ENCODE data around the gene RPS6KA2.
"Not testable (repeated sequence)": the region's sequence is repeated elsewhere in the genome, so short reads cannot be mapped to it uniquely, and the experiment has no call there.

RPS6KA2 gene

DNA sequence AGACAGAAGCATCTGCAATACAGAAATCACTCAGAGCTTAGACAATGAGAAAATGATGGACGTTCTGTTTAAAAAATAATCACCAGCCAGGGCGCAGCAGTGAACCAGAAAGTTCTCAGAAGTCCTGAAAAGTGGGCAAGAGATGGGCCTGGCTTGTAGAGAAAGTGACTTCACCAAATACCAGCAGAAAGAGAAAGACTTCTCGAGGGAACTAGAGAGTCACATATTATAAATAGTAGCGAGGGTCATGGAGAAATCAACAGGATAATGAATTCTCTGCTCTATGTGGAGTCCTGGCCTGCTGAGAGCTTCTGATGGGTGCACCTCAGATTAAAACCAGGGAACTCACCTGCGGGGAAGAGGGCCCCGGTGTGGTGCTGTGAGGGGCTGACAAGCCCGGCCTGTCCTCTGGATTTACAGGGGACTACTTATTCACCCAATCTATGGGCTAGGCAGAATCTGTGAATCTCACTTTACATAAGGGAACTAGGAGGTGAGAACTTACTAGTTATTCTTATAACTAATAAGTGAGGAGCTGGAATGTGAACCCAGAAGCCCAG lies 35.0 kb downstream of the RPS6KA2 start:
- DNase-seq (ENCODE audit: low read depth): no peak

- no peak for DNase-seq (ENCODE audit: low read depth)
Measured at GRCh38 chr6:166591026-166591425, 36.0 kb downstream of the RPS6KA2 start.

- DNase-seq (ENCODE audit: low read depth): no peak
Measured at GRCh38 chr6:166589786-166590574, 37.1 kb downstream of the RPS6KA2 start.

- DNase-seq (ENCODE audit: low read depth): no peak
Measured at GRCh38 chr6:166589337-166589731, 37.7 kb downstream of the RPS6KA2 start.

GRCh38 chr6:166588691-166589336 lies 38.2 kb downstream of the RPS6KA2 start:
- no peak for DNase-seq (ENCODE audit: low read depth)

- no peak for DNase-seq (ENCODE audit: low read depth)
Measured at GRCh38 chr6:166587631-166588413, 39.2 kb downstream of the RPS6KA2 start.

GRCh38 chr6:166586424-166587156 lies 40.5 kb downstream of the RPS6KA2 start, which contains the start of gene RAMACL:
Gene RAMACL, minus strand, starts transcription at chr6:166586678. Its CDS starts 201 bp downstream, at chr6:166586477.
- no peak for DNase-seq (ENCODE audit: low read depth)

DNA sequence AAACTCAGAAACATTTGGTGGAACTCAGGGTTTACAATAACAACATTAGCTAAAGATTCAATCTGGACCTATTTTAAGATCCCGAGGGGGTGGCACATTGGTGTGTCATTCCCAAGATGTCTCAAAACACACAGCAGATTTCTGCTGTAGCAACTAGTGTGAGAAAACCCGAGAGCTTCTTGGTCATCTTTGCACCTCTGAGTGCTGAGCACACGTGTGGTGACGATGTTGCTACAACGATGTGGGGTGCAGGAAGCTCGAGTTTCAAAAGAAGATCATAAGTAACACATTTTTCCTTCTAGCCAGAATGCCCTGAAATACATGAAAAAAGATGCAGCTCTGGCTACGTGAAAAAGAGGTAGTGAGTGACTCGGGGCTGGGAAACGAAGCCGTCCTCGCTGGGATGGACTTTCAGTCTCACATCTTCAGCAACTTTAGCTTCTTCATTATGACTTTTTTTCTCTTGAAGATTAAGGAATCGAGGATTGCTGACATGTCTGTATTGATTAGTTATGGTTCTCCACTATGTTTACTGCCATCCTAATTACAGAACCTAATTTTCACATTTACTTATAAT lies 42.1 kb downstream of the RPS6KA2 start:
- DNase-seq (ENCODE audit: low read depth): no peak

DNA sequence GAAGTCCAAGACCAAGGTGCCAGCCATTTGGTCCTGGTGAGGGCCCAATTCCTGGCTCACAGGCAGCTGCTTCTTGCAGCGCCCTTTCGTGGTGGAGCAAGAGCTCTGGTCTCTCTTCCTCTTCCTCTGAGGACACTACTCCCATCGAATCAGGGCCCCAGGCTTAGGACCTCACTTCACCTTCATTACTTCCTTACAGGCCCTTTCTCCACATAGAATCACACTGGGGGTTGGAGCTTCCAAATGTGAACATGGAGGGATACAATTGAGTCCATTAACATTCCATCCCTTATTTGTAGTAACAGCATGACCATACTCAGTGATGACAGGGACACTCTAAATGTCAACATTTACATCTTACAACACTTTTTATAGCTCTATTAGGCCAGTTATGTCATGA lies 42.9 kb downstream of the RPS6KA2 start:
- no peak for DNase-seq (ENCODE audit: low read depth)

GRCh38 chr6:166583230-166583965 lies 43.7 kb downstream of the RPS6KA2 start:
- no peak for DNase-seq (ENCODE audit: low read depth)

- no peak for DNase-seq (ENCODE audit: low read depth)
Measured at GRCh38 chr6:166582258-166582657, 44.8 kb downstream of the RPS6KA2 start.

DNA sequence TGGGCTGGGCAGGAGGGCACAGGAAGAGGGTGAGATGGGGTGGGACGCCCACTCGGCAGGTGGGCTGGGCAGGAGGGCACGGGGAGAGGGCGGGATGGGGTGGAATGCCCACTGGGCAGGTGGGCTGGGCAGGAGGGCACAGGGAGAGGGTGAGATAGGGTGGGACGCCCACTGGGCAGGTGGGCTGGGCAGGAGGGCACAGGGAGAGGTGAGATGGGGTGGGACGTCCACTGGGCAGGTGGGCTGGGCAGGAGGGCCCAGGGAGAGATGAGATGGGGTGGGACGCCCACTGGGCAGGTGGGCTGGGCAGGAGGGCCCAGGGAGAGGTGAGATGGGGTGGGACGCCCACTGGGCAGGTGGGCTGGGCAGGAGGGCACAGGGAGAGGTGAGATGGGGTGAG lies 45.2 kb downstream of the RPS6KA2 start:
- not testable (repeated sequence) for DNase-seq (ENCODE audit: low read depth)

- DNase-seq (ENCODE audit: low read depth): no peak
Measured at GRCh38 chr6:166581091-166581511, 46.0 kb downstream of the RPS6KA2 start.

DNA sequence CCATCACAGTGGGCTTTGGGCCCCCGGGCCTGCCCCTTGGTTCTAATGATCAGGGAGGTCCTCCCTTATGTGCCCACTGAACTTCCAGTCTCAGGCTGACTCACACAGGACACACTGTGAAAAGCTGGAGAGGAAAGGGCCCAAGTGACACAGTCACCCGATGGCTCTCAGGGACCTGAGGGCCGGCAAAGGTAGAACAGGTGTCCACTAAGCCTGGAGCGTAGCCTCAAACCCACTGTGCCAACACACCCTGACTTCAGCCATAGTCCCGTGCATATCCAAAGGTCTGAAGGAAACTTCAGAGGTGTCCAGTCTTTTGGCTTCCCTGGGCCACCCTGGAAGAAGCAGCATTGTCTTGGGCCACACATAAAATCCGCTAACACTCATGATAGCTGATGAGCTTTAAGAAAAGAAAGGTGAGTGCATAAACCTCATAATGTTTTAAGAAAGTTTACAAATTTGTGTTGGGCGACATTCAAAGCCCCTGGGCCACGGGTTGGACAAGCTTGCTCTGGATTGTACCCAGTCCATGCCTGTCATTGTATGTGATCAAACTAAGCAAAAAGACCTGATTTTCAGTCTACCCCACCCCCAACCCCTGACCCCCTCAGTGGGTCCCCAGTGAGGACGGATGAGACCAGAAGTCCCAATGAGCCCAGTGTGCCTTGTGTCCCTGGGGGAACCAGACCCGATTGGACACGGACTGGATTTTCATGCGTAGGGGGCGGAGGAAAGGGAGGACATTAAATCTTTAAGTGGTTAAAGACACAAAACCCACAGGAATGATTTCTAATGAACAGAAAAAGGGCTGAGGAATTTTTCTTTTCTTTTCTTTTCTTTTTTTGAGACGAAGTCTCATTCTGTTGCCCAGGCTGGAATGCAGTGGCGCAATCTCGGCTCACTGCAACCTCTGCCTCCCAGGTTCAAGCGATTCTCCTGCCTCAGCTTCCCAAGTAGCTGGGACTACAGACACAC lies 46.7 kb downstream of the RPS6KA2 start:
- DNase-seq (ENCODE audit: low read depth): no peak

GRCh38 chr6:166579237-166579850 lies 47.7 kb downstream of the RPS6KA2 start:
- no peak for DNase-seq (ENCODE audit: low read depth)

GRCh38 chr6:166578536-166579236 lies 48.4 kb downstream of the RPS6KA2 start:
- DNase-seq (ENCODE audit: low read depth): no peak

DNA sequence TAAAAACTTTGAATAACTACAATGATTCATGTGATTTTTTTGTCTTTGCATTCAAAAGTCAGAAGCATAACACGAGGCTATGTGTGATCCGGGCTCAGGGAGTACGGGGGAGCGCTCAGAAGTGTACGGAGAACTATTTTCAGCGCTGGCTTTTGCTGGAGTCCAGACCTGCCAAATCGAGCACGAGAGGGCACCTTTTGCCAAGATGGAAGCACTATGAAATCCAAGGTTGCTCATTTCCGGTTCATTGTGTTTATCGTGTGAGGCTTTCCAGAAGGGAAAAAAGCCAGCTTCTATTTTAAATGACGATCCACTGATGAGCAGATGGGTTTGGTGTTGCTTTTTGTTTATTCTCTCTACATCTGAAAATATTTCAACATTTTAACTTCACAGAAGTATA lies 51.8 kb downstream of the RPS6KA2 start:
- DNase-seq (ENCODE audit: low read depth): no peak

GRCh38 chr6:166573511-166574216 lies 53.4 kb downstream of the RPS6KA2 start:
- DNase-seq (ENCODE audit: low read depth): no peak
